MM.1S (cell line): ENCODE measurements around the gene ERVK3-1.

Experiments
- DNase-seq: peaks from one replicate; pipeline ENCODE4 v3.0.0-alpha.2; 2015
- H2AFZ ChIP-seq: fragments of 300-600 bp; sonication (generic); 2 replicates; pipeline ENCODE4 v1.6.0; 2016; ENCODE audit warnings: antibody characterized with exemption, low read length
- H3F3A ChIP-seq: fragments of 300-600 bp; sonication (generic); 2 replicates; pipeline ENCODE4 v1.6.1; 2016; ENCODE audit warnings: mild to moderate bottlenecking, antibody characterized with exemption, low read length, moderate library complexity, mixed read lengths; ENCODE audit not compliant: insufficient read depth
- H3K27ac ChIP-seq: fragments of 300-600 bp; sonication (generic); 2 replicates; pipeline ENCODE4 v1.5.1; 2016; ENCODE audit warnings: mild to moderate bottlenecking, low read length
- H3K27me3 ChIP-seq: fragments of 300-600 bp; sonication (generic); replicated peaks from 2 replicates; pipeline ENCODE4 v1.6.0; 2016; ENCODE audit warnings: low read length; ENCODE audit not compliant: insufficient read depth
- H3K36me3 ChIP-seq: fragments of 300-600 bp; sonication (generic); replicated peaks from 2 replicates; pipeline ENCODE4 v1.6.1; 2016; ENCODE audit warnings: mild to moderate bottlenecking, low read length, mixed read lengths; ENCODE audit not compliant: insufficient read depth
- H3K4me1 ChIP-seq: fragments of 300-600 bp; sonication (generic); 2 replicates; pipeline ENCODE4 v1.6.1; 2016; ENCODE audit warnings: low read length, mixed read lengths
- H3K4me2 ChIP-seq: fragments of 300-600 bp; sonication (generic); 2 replicates; pipeline ENCODE4 v1.6.0; 2016; ENCODE audit warnings: low read depth, low read length
- H3K4me3 ChIP-seq: fragments of 300-600 bp; sonication (generic); 2 replicates; pipeline ENCODE4 v1.5.1; 2016; ENCODE audit warnings: low read length, mixed read lengths
- H3K79me2 ChIP-seq: fragments of 300-600 bp; sonication (generic); 2 replicates; pipeline ENCODE4 v1.6.1; 2016; ENCODE audit warnings: mixed run types, low read length, mixed read lengths
- H3K9ac ChIP-seq: fragments of 300-600 bp; sonication (generic); 2 replicates; pipeline ENCODE4 v1.6.1; 2016; ENCODE audit warnings: low read length, mixed read lengths
- H3K9me2 ChIP-seq: fragments of 300-600 bp; sonication (generic); replicated peaks from 2 replicates; pipeline ENCODE4 v1.6.1; 2016; ENCODE audit warnings: mild to moderate bottlenecking, low read length, mixed read lengths; ENCODE audit not compliant: insufficient read depth
- H3K9me3 ChIP-seq: fragments of 300-600 bp; sonication (generic); replicated peaks from 2 replicates; pipeline ENCODE4 v1.6.1; 2016; ENCODE audit warnings: mild to moderate bottlenecking, low read length, mixed read lengths; ENCODE audit not compliant: insufficient read depth
- H4K20me1 ChIP-seq: fragments of 300-600 bp; sonication (generic); 2 replicates; pipeline ENCODE4 v1.6.1; 2016; ENCODE audit warnings: mild to moderate bottlenecking, low read length, moderate library complexity, mixed read lengths; ENCODE audit not compliant: insufficient read depth
- EZH2 ChIP-seq: fragments of 300-600 bp; sonication (generic); optimal IDR thresholded peaks from 2 replicates; pipeline ENCODE3; 2017; ENCODE audit warnings: low read depth, mild to moderate bottlenecking, antibody characterized with exemption, low read length, mixed read lengths
- EZH2phosphoT487 ChIP-seq: fragments of 300-600 bp; sonication (generic); IDR thresholded peaks from 2 replicates; pipeline ENCODE4 v1.6.1; 2018; ENCODE audit warnings: antibody characterized with exemption, low read length
- TF ChIP-seq, protein P1 (sequence below): fragments of 300-600 bp; sonication (generic); IDR thresholded peaks from 2 replicates; pipeline ENCODE4 v1.5.1; 2016; ENCODE audit warnings: antibody characterized with exemption, low read length, mixed read lengths

The ERVK3-1 gene

DNA sequence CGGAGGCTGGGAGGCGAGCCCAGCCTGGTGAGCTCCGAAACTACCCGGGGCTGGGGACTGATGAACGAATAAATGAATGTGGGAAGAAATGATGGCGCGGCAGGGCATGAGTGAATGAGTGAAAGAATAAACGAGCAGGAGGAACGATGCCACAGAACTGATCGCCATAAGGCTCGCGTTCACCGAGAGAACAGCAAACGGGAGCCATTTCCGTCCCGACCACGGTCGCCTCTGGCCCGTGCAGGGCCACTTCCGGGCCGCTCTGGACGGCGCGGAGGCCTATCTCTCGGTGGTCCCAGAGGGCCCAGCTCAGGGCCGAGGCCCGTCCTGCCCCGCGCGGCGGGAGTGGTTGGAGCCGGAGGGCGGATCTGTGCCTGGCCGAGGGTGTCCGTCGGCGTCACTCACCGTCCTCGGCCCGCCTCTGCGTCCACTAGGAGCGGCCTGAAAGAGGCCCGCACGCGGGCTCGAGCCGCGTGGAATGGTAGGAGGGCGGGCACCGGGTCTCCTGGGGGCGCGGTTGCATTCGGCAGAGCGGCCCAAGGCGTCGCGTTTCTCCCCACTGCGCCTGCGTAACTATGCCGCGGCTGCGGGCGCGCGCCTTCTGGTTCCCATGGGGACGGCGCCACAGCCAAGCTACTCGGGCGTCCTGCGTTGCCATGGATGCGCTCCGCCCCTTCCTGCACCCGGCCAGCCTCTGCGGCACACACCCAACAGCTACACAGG is 57.3 kb downstream of the ERVK3-1 start, which contains the start of gene ZNF497:
ZNF497 (minus strand) TSS at position 480 of the 723 bp plus-strand sequence. CDS start 5,116 bp downstream, outside the sequence.
- no peaks in the 10 kb centered on the region for H3K9me2 ChIP-seq
- H3F3A ChIP-seq: no peaks in the 10 kb centered on the region
- no peak within 1 kb of the TSS for H3K9ac ChIP-seq
- no peak within 1 kb of the TSS; the same call in 1 of the 2 replicates for H3K4me2 ChIP-seq
- DNase-seq: peak; percentile 43
- no peaks in the 10 kb centered on the region for H3K4me1 ChIP-seq
- no peaks in the 10 kb centered on the region for H3K27me3 ChIP-seq
- no peaks in the 10 kb centered on the region for H3K36me3 ChIP-seq
- no peaks in the 10 kb centered on the region for H4K20me1 ChIP-seq
- H3K79me2 ChIP-seq: no peaks in the 10 kb centered on the region
- H3K9me3 ChIP-seq: no peaks in the 10 kb centered on the region
- peak within 1 kb of the TSS; percentile 42; the same call in 1 of the 2 replicates for H3K4me3 ChIP-seq
- H3K27ac ChIP-seq: no peak within 1 kb of the TSS
- TF ChIP-seq, protein P1, sequence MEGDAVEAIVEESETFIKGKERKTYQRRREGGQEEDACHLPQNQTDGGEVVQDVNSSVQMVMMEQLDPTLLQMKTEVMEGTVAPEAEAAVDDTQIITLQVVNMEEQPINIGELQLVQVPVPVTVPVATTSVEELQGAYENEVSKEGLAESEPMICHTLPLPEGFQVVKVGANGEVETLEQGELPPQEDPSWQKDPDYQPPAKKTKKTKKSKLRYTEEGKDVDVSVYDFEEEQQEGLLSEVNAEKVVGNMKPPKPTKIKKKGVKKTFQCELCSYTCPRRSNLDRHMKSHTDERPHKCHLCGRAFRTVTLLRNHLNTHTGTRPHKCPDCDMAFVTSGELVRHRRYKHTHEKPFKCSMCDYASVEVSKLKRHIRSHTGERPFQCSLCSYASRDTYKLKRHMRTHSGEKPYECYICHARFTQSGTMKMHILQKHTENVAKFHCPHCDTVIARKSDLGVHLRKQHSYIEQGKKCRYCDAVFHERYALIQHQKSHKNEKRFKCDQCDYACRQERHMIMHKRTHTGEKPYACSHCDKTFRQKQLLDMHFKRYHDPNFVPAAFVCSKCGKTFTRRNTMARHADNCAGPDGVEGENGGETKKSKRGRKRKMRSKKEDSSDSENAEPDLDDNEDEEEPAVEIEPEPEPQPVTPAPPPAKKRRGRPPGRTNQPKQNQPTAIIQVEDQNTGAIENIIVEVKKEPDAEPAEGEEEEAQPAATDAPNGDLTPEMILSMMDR: no peak
- TF ChIP-seq EZH2phosphoT487 (no peak), EZH2 (no peak)
- peak within 1 kb of the TSS; percentile 42; the same call in 1 of the 2 replicates for H2AFZ ChIP-seq

DNA sequence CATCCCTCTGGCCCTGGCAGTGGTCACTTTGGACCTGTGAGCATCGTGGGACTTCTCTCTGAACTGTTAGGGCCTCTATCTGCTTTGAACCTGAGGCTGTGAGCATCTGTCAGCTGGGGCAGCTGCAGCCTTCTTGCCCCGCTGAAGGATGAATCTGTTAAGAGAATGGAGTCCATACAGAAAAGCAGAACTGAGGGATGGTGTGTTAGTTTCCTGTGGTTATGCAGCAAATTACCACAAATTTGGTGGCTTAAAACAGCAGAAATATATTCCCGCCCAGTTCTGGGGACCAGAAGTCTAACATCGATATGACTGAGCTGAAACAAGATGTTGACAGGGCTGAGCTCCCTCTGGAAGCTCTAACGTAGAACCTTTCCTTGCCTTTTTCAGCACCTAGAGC is 59.0 kb downstream of the ERVK3-1 start:
- DNase-seq: no peak
- TF ChIP-seq, protein P1: no peak
- TF ChIP-seq EZH2: no peak
- no peak for TF ChIP-seq EZH2phosphoT487
- Histone ChIP-seq H3K4me1 (no peaks in the 10 kb centered on the region), H3K4me2 (no peak overlapping the region), H3K9me2 (no peaks in the 10 kb centered on the region), H4K20me1 (no peaks in the 10 kb centered on the region), H3K27ac (no peak overlapping the region), H3K4me3 (no peak overlapping the region), H3K36me3 (no peaks in the 10 kb centered on the region), H3K9ac (no peak overlapping the region), H3K79me2 (no peaks in the 10 kb centered on the region), H2AFZ (no peak overlapping the region), H3F3A (no peaks in the 10 kb centered on the region), H3K9me3 (no peaks in the 10 kb centered on the region), H3K27me3 (no peaks in the 10 kb centered on the region)
